WTC11 (cell line): ENCODE data around the gene CD276.

Source experiments
- ATF2 ChIP-seq: sonication (generic); formaldehyde crosslinking; IDR thresholded peaks from 2 replicates; pipeline ENCODE4 v1.8.1; 2022; ENCODE audit warnings: low read depth, missing genetic modification reagents, borderline replicate concordance
- ATF3 ChIP-seq: sonication (generic); formaldehyde crosslinking; conservative IDR thresholded peaks from 2 replicates; pipeline ENCODE4 v1.8.1; 2022; ENCODE audit warnings: mild to moderate bottlenecking, missing genetic modification reagents
- ATF6 ChIP-seq: sonication (generic); formaldehyde crosslinking; IDR thresholded peaks from 2 replicates; pipeline ENCODE4 v1.8.1; 2023; ENCODE audit warnings: mild to moderate bottlenecking, missing genetic modification reagents
- CDX4 ChIP-seq: fragments of 250-450 bp; sonication (Bioruptor Pico); IDR thresholded peaks from 2 replicates; pipeline ENCODE4 v1.9.0; 2021; ENCODE audit warnings: moderate library complexity, mild to moderate bottlenecking, inconsistent platforms, borderline replicate concordance
- CREB1 ChIP-seq: sonication (generic); formaldehyde crosslinking; IDR thresholded peaks from 2 replicates; pipeline ENCODE4 v1.8.0; 2023; ENCODE audit warnings: mild to moderate bottlenecking, missing genetic modification reagents
- CTCF ChIP-seq: fragments of 200-600 bp; IDR thresholded peaks from 2 replicates; pipeline ENCODE4 v1.8.0; 2022; ENCODE audit warnings: antibody characterized with exemption
- FOXJ3 ChIP-seq: sonication (generic); formaldehyde crosslinking; IDR thresholded peaks from 2 replicates; pipeline ENCODE4 v1.9.0; 2021; ENCODE audit warnings: missing genetic modification reagents, mild to moderate bottlenecking, borderline replicate concordance
- SMAD4 ChIP-seq: sonication (generic); formaldehyde crosslinking; IDR thresholded peaks from 2 replicates; pipeline ENCODE4 v1.8.0; 2022; ENCODE audit warnings: mild to moderate bottlenecking, missing genetic modification reagents
- ZNF232 ChIP-seq: sonication (generic); formaldehyde crosslinking; IDR thresholded peaks from 2 replicates; pipeline ENCODE4 v1.8.0; 2022; ENCODE audit warnings: mild to moderate bottlenecking, missing genetic modification reagents
- TF ChIP-seq, protein P1 (sequence below): fragments of 250-450 bp; sonication (Bioruptor Pico); IDR thresholded peaks from 2 replicates; pipeline ENCODE4 v2.1.2; 2022; ENCODE audit warnings: mild to moderate bottlenecking, moderate library complexity
- TF ChIP-seq, protein P2 (sequence below): sonication (generic); formaldehyde crosslinking; IDR thresholded peaks from 2 replicates; pipeline ENCODE4 v1.8.1; 2023; ENCODE audit warnings: mild to moderate bottlenecking, missing genetic modification reagents, moderate library complexity
- TF ChIP-seq, protein P3 (sequence below): sonication (generic); formaldehyde crosslinking; IDR thresholded peaks from 2 replicates; pipeline ENCODE4 v1.8.1; 2023; ENCODE audit warnings: mild to moderate bottlenecking, moderate library complexity, missing genetic modification reagents

GRCh38 chr15:73685981-73686380, 1.8 kb downstream of the CD276 start:
- no peak for TF ChIP-seq SMAD4 (CRISPR knock-in tag)
- TF ChIP-seq CDX4 = no peak
- TF ChIP-seq ATF2 = no peak
- TF ChIP-seq, protein P1, sequence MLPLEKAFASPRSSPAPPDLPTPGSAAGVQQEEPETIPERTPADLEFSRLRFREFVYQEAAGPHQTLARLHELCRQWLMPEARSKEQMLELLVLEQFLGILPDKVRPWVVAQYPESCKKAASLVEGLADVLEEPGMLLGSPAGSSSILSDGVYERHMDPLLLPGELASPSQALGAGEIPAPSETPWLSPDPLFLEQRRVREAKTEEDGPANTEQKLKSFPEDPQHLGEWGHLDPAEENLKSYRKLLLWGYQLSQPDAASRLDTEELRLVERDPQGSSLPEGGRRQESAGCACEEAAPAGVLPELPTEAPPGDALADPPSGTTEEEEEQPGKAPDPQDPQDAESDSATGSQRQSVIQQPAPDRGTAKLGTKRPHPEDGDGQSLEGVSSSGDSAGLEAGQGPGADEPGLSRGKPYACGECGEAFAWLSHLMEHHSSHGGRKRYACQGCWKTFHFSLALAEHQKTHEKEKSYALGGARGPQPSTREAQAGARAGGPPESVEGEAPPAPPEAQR (CRISPR knock-in tag) = no peak
- TF ChIP-seq CTCF = no peak
- no peak for TF ChIP-seq ATF3
- TF ChIP-seq ZNF232 (CRISPR knock-in tag) = no peak
- no peak for TF ChIP-seq FOXJ3 (CRISPR knock-in tag)
- TF ChIP-seq ATF6 (CRISPR knock-in tag) = no peak
- TF ChIP-seq, protein P2, sequence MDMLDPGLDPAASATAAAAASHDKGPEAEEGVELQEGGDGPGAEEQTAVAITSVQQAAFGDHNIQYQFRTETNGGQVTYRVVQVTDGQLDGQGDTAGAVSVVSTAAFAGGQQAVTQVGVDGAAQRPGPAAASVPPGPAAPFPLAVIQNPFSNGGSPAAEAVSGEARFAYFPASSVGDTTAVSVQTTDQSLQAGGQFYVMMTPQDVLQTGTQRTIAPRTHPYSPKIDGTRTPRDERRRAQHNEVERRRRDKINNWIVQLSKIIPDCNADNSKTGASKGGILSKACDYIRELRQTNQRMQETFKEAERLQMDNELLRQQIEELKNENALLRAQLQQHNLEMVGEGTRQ (CRISPR knock-in tag) = no peak
- TF ChIP-seq, protein P3, sequence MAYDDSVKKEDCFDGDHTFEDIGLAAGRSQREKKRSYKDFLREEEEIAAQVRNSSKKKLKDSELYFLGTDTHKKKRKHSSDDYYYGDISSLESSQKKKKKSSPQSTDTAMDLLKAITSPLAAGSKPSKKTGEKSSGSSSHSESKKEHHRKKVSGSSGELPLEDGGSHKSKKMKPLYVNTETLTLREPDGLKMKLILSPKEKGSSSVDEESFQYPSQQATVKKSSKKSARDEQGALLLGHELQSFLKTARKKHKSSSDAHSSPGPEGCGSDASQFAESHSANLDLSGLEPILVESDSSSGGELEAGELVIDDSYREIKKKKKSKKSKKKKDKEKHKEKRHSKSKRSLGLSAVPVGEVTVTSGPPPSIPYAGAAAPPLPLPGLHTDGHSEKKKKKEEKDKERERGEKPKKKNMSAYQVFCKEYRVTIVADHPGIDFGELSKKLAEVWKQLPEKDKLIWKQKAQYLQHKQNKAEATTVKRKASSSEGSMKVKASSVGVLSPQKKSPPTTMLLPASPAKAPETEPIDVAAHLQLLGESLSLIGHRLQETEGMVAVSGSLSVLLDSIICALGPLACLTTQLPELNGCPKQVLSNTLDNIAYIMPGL = no peak
- TF ChIP-seq CREB1 (CRISPR knock-in tag) = no peak
